Stimulated activated CD4-positive, alpha-beta T cell treated with anti-CD3 and anti-CD28 coated beads, TNF-alpha, amount 100 ng/mL, for 1 hour (primary cell): Measurements from ENCODE around the gene AGMO.

Experiments
- DNase-seq, 3 donors: peaks; one replicate each; pipeline ENCODE4 v3.0.0-alpha.2; 2020; ENCODE audit warnings: low read depth in 3 of 3, low spot score in 1 of 3

AGMO gene

GRCh38 chr7:15462721-15463389 is 99.0 kb downstream of the AGMO start:
- no peak for DNase-seq

DNA sequence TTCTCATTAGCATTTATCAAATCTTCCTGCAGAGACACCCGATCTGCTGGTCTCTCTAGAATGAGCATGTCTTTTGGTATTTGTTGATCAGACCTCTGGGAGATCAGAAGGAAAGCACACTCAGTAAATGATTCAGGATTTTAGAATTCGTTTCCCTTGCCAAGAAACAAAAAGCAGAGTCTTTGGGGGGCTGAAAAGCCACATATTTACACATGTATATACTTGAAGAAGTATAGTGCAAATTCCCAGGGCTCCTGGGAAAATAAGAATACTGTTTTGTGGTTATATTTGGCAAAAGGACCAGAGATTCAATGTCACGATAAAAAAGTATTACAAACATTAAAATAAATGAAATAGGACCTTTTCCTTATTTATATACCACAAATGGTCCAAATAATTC is 100.2 kb downstream of the AGMO start:
- no peak for DNase-seq

DNA sequence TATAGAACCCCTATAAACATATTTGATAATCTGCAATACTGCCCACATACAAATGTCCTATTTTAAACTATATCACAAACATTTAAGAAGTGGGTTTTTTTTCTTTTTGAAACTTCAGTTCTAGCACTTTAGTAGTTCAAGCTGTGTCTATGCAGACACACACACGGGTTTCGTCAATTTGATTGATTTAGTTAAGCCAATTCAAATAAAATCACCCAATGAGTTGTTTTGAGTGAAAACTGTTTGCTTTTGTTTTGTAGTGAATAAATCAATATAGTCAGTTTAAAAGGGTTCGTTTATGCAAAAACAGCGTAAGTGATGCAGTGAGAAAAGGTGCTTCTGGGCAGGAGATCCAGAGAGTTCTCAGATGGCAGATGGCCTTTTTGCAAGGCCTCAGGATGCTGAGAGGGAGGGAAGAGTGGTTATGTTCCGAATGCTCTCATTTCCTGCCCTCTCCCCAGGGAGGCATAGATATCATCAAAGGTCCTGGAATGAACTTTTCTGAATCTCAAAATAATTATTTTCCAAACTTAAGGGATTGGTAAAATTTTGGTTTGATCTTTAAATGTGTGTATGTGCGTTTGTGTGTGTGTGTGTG is 102.7 kb downstream of the AGMO start:
- DNase-seq, result no peak

DNA sequence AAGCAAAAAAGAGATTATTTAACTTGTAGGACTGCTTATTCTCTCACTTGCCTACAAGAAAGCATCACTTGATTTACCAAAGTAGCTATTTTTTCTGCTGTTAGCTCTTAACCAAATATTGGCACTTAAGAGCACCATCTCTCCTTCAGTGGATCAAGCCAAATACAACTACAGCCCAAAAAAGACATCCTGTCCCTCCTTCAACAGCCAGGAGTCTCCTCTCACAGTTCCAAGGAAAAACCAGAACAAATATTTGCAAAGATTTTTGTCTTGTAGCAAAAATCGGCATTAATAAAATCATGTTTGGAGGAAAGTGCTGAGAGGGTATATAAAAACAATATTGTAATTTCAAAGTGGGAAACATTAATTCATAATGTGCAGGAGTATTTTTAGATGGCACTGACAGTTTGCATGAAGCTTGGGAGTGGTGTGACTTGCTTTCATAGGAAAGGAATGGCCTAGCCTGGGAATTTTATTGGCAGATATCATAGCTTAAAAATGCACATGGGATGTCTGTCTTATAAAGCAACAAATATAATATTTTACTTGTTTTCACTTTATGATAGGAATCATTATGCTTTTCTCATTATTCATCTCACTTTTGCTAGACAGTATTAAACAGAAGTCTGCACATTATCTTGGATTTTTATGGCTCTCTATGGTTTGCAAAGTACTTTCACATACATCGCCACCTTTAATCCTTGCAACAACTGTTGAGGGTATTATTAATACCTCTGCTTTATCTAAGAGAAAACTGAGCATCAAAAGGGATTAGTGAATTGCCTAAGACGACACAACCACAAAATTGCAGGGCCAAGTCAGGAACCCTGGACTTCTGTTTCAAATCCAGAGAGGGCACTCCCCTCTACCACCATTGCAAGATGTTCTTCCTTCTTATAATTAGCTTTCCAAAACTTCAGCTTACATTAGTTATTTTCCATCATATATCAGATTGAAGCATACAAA is 103.5 kb downstream of the AGMO start:
- DNase-seq, result no peak

DNA sequence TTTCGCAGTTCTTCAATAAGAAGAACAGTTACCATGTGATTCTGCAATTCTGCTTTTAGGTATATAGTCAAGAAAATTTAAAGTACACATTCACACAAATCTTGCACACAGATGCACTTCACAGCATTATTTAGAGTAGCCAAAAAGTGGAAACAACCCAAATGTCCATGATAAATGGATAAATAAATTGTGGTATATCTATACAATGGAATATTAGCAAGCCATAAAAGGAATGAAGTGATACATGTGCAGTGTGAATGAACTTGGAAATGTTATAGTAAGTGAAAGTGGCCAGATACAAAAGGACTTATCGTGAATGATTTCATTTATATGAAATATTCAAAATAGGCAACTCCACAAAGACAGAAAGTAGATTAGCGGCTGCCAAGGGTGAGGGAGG is 109.1 kb downstream of the AGMO start:
- DNase-seq, result no peak

DNA sequence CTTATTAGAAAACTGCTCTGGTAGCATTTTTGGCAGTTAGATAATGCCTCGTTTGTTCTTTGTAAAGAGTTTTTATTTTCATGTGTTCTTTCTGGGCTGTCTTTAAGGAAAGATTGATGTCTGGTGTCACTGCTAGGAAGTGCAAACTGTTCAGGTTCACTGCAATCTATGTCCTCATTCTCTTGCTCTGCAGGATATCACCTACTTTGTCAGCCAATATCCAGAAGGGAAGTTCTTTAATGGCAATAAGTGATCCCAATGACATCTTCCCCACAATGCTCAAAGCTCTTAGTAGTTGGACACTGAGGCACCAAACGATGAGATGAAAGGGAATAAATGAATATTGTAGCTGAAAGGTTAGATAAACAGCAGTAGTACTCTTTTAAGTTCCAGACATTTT is 115.1 kb downstream of the AGMO start:
- no peak for DNase-seq

GRCh38 chr7:15446280-15446679 is 115.5 kb downstream of the AGMO start:
- no peak for DNase-seq

GRCh38 chr7:15441915-15442314 is 119.9 kb downstream of the AGMO start:
- DNase-seq, result no peak

DNA sequence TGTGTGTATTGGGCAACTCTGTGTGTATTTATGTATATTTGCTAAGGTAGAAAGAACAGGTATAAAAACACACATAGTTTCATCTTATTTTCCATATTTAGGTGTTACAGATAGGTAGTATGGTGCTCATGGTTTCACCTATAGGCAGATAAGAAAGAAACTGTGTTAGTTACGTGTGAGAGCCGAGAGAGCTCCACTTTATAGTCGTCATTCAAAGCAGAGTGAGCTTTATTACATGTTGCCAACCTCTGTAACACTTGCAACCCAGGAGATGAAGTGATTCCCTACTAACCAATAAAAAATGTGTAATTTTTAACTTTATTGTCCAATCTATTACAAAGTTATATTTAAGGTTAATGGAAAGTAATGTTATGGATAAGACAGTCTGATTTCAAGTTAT is 121.3 kb downstream of the AGMO start:
- DNase-seq, result no peak

DNA sequence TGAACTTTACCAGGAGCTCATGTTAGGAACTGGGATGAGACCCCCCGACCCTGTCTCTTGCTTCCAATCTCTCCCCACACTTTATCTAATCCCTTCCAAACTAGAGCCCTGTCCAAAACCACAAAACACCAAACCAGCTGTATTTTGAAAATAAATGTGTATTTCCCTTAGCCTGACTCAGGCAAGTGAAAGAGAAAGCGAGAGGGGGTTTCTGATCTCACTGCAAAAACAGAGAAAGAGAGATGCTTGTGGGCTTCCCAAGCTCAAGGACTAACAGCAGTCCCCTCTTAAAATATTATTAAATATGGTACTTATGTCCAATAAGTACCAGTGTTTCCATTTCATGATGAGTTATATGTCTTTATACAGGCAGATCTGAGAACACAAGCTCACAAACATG is 122.0 kb downstream of the AGMO start:
- no peak for DNase-seq

DNA sequence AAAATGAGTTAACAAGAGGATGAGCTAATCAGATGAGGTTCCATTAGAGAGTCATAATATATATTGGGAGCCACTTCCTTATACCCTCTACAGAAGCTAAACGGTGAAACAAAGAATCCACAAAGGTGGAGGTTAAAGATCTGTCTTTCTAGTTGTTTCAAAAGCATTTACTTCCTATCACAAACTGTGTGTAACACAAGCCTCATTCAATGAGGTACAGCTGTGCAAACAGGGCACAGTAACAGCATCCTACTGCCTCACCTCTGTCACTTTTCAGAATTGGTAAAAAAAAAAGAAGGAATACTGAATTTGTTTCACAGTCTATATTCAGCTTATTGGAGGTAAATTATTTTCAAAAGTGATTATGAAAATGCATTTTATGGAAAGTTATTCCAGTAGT is 128.7 kb downstream of the AGMO start:
- no peak for DNase-seq

DNA sequence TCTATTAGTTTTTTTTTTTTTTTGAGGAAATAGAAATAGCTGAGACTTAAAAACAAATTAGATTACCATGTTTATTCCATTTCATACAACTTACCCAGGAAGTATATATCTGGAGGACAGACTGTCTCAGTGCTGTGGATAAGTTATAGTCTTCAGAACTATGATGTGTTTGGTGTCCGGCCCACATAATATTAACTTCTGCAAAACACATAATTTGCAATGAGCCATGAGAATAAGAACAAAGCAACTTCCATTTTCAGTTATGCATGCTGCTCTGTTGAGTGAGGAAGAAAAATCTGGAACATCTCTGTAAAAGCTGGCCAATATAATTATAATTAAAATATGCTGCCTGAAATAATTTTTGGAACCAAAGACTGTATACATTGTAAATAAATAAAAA is 130.9 kb downstream of the AGMO start:
- no peak for DNase-seq

GRCh38 chr7:15430191-15430590 is 131.6 kb downstream of the AGMO start:
- DNase-seq, result no peak

- no peak for DNase-seq
These were observed 137.3 kb downstream of the AGMO start for GRCh38 chr7:15424468-15424867.

GRCh38 chr7:15419596-15419995 is 142.2 kb downstream of the AGMO start:
- no peak for DNase-seq

- DNase-seq, result no peak
These were observed 143.6 kb downstream of the AGMO start for GRCh38 chr7:15418264-15418663.

DNA sequence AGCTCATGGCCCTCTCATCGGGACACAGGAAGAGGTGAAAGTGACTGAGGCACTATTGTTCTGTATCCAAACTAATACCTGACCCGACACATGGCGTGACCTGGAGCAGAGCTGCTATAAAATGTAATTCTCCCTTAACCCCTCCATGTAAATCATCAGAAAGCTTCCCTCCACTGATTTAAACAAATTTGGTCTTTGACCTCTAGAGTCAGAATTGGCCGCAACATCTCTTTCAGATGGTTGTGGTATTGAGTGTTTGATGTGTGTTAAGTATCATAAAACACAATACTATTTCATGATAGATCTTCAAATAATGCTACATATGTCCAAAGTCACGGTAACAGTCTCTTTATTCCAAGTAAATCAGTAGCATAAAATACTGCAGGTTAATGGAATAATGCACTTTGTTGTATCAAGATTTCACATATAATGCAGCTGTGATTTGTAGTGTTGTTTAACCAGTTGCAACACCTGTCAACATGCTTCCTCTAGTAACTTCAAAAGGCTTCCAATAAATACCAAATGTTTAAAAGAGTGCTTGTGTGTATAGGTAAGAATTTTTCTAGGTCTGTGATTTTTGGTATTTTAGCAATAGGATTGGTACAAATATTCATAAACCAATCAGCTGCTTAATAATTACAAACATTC is 144.3 kb downstream of the AGMO start:
- DNase-seq, result no peak

- DNase-seq, result no peak
These were observed 150.8 kb downstream of the AGMO start for GRCh38 chr7:15411019-15411418.

DNA sequence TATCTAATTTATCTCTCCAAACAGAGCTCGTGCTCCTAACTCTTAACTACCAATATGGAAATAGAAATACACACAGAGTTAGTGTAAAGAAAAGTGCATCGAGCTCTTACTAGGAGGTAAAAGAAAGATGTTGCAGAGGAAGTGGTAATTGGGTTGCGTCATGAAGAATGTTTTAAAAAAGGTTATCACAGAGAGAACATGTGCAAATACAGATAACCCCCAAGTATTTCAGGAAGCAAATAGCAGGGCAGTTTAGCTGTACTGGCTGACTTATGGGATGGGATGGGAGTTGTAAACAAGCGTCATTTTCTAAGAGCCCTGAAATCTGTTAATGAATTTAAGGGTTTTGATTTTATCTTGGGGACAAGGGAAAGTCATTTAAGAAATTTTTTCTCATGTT is 153.9 kb downstream of the AGMO start:
- no peak for DNase-seq

- DNase-seq, result no peak
These were observed 158.1 kb downstream of the AGMO start for GRCh38 chr7:15403751-15404150.

DNA sequence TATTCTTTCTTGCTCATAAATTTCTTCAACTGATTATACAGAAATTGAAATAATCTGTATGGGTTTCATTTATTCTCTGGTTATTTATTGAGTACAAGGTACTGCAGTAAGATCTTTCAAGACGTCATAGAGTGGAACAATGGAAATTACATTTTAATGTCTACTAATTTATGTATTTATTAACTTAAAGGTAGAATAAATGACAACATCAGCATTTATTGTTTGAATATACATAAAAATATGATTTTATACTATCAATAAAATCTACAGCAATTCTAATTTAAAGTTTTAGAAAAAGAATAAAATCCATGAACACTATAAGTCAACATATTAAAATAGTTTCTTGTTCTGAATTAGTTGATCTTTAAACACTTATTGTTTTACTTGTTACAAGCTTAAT is 158.5 kb downstream of the AGMO start:
- DNase-seq, result no peak
